Measurements from ENCODE around the gene USP25. TPM values are rescaled to one million over a fixed set of nuclear protein-coding genes. Genes with fewer than 3 reads are reported as not detected.

USP25 gene
- total RNA-seq, 1 experiment from 2014 or later = 26.0 TPM

- Histone ChIP-seq H3K9me2 (ENCODE audit: insufficient read depth) (no peaks in the 10 kb centered on the region; the same call in 1 of the 2 replicates), H3K27ac (no peak overlapping the region), H3F3A (ENCODE audit: insufficient read depth, low read depth) (no peaks in the 10 kb centered on the region), H2AFZ (no peak overlapping the region), H3K27me3 (ENCODE audit: insufficient read depth, low read depth) (no peaks in the 10 kb centered on the region), H3K36me3 (ENCODE audit: low read depth) (peaks cover 13% of the 10 kb centered on the region; the same call in 1 of the 2 replicates), H3K4me3 (no peak overlapping the region), H3K4me1 (replicated peaks; ENCODE audit: insufficient read depth) (no peaks in the 10 kb centered on the region), H4K20me1 (ENCODE audit: insufficient read depth) (peaks cover 9% of the 10 kb centered on the region), H3K79me2 (ENCODE audit: low read depth) (peaks cover 59% of the 10 kb centered on the region), H3K9me3 (ENCODE audit: insufficient read depth, low read depth) (peaks cover 5% of the 10 kb centered on the region; the same call in 1 of the 2 replicates), H3K4me2 (no peak overlapping the region)
- TF ChIP-seq, protein P1, sequence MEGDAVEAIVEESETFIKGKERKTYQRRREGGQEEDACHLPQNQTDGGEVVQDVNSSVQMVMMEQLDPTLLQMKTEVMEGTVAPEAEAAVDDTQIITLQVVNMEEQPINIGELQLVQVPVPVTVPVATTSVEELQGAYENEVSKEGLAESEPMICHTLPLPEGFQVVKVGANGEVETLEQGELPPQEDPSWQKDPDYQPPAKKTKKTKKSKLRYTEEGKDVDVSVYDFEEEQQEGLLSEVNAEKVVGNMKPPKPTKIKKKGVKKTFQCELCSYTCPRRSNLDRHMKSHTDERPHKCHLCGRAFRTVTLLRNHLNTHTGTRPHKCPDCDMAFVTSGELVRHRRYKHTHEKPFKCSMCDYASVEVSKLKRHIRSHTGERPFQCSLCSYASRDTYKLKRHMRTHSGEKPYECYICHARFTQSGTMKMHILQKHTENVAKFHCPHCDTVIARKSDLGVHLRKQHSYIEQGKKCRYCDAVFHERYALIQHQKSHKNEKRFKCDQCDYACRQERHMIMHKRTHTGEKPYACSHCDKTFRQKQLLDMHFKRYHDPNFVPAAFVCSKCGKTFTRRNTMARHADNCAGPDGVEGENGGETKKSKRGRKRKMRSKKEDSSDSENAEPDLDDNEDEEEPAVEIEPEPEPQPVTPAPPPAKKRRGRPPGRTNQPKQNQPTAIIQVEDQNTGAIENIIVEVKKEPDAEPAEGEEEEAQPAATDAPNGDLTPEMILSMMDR (conservative IDR thresholded peaks at IDR 0.05) = no peak
- TF ChIP-seq EZH2 (IDR thresholded peaks at IDR 0.05; ENCODE audit: low read depth) = no peak
- DNase-seq = no peak
- BruUV-seq (replicated peaks) = no TSS peak
- POLR2A ChIA-PET (ENCODE audit: unreplicated experiment) = no interaction called here
- intact Hi-C loops (cut with micrococcal nuclease; ENCODE audit: unreplicated experiment) = no loop called here
- CTCF ChIA-PET = no interaction called here
Observed at GRCh38 chr21:15761507-15762100, 31.8 kb downstream of the USP25 start.

DNA sequence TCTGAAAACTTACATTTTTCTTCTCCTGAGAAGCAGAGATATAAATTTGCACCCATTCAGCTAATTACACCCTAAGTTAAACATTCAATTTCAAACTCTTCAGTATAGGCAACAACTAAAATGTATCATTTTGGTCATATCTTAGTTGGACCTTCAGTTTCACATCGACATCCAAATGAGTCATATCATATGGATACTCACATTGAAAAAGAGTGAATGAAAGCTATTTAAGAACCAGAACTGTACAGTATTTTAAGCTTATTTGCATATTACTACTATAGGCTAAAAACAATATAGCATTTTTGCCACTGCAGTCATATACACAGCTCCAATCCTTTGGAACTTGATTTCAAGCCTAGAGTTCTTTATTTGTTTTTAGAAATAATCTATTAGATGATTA lies 33.6 kb downstream of the USP25 start:
- intact Hi-C loops (cut with micrococcal nuclease; ENCODE audit: unreplicated experiment) = no loop called here
- POLR2A ChIA-PET (ENCODE audit: unreplicated experiment) = no interaction called here
- Histone ChIP-seq H3K9me2 (ENCODE audit: insufficient read depth) (no peaks in the 10 kb centered on the region; the same call in 1 of the 2 replicates), H3K27me3 (ENCODE audit: insufficient read depth, low read depth) (no peaks in the 10 kb centered on the region), H3K36me3 (ENCODE audit: low read depth) (peaks cover 25% of the 10 kb centered on the region; the same call in 1 of the 2 replicates), H2AFZ (no peak overlapping the region), H3K27ac (no peak overlapping the region), H3K9me3 (ENCODE audit: insufficient read depth, low read depth) (peaks cover under 1% of the 10 kb centered on the region; the same call in 1 of the 2 replicates), H3F3A (ENCODE audit: insufficient read depth, low read depth) (no peaks in the 10 kb centered on the region), H3K79me2 (ENCODE audit: low read depth) (peaks cover 52% of the 10 kb centered on the region), H3K4me2 (no peak overlapping the region), H4K20me1 (ENCODE audit: insufficient read depth) (peaks cover 7% of the 10 kb centered on the region), H3K4me1 (replicated peaks; ENCODE audit: insufficient read depth) (no peaks in the 10 kb centered on the region), H3K4me3 (no peak overlapping the region)
- no peak for DNase-seq
- no peak for TF ChIP-seq EZH2 (IDR thresholded peaks at IDR 0.05; ENCODE audit: low read depth)
- TF ChIP-seq, protein P1 (conservative IDR thresholded peaks at IDR 0.05) = no peak
- CTCF ChIA-PET = no interaction called here
- BruUV-seq (replicated peaks) = no TSS peak

DNA sequence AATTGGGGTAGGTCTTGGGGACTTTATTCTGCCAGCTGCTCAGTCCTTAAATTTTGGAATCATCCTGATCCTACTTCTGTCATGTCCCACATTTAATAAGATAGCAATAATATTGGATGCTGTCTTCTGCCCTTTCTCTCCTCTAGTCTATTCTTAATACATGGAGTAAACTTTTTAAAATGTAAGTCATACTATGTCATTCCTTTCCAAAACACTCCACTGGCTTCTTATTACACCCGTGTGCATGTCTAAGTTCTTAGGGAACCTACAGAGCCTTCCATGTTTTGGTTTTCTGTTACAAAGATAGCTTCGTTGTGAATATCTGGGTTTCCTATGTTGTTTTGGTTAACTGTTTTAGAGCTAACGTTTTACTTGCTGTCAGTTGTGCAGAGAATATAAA lies 35.1 kb downstream of the USP25 start:
- H3K4me2 ChIP-seq = no peak overlapping the region
- no peaks in the 10 kb centered on the region for H3F3A ChIP-seq (ENCODE audit: insufficient read depth, low read depth)
- no peak for DNase-seq
- H3K4me1 ChIP-seq (replicated peaks; ENCODE audit: insufficient read depth) = no peaks in the 10 kb centered on the region
- no peak overlapping the region for H3K27ac ChIP-seq
- intact Hi-C loops (cut with micrococcal nuclease; ENCODE audit: unreplicated experiment) = no loop called here
- no peaks in the 10 kb centered on the region for H3K27me3 ChIP-seq (ENCODE audit: insufficient read depth, low read depth)
- TF ChIP-seq, protein P1 (conservative IDR thresholded peaks at IDR 0.05) = no peak
- TF ChIP-seq EZH2 (IDR thresholded peaks at IDR 0.05; ENCODE audit: low read depth) = no peak
- peaks cover 25% of the 10 kb centered on the region; the same call in 1 of the 2 replicates for H3K36me3 ChIP-seq (ENCODE audit: low read depth)
- peaks cover 48% of the 10 kb centered on the region for H3K79me2 ChIP-seq (ENCODE audit: low read depth)
- ChIA-PET CTCF (no interaction called here), POLR2A (ENCODE audit: unreplicated experiment) (no interaction called here)
- H3K9me3 ChIP-seq (ENCODE audit: insufficient read depth, low read depth) = no peaks in the 10 kb centered on the region
- no peaks in the 10 kb centered on the region; the same call in 1 of the 2 replicates for H3K9me2 ChIP-seq (ENCODE audit: insufficient read depth)
- H2AFZ ChIP-seq = no peak overlapping the region
- no TSS peak for BruUV-seq (replicated peaks)
- no peak overlapping the region for H3K4me3 ChIP-seq
- peaks cover 9% of the 10 kb centered on the region for H4K20me1 ChIP-seq (ENCODE audit: insufficient read depth)

All from PC-9 (cell line).